ENCODE data around the gene KCNA3. TPM values are rescaled to one million over a fixed set of nuclear protein-coding genes. Genes with fewer than 3 reads are reported as not detected.

Gene KCNA3
- total and polyA plus RNA-seq, 2 of the 8 experiments (the other 6 are each of a cell fraction or from before 2014, with no cell fraction given): 0.95 to 1.1 TPM

- no peak for DNase-seq (ENCODE audit: low read depth in 1 of 2, low spot score in 2 of 2)
- Histone ChIP-seq H4K8ac (ENCODE audit: extremely low read depth, insufficient read depth, low read length) (no peak overlapping the region), H2BK20ac (ENCODE audit: low read length) (no peak overlapping the region), H3K36me3 (ENCODE audit: control insufficient read depth in 2 of 4, insufficient read depth in 4 of 4, low read length in 3 of 4) (no peaks in the 10 kb centered on the region), H3K9ac (replicated peaks in 1 of 4; ENCODE audit: extremely low read depth in 1 of 4, low read depth in 3 of 4, low read length in 3 of 4) (no peak overlapping the region), H3K4me2 (ENCODE audit: insufficient read depth in 1 of 2, low read depth in 2 of 2, low read length in 2 of 2) (no peak overlapping the region), H2AFZ (ENCODE audit: low read length) (no peak overlapping the region), H3K4me1 (replicated peaks in 1 of 4; ENCODE audit: control insufficient read depth in 3 of 4, insufficient read depth in 4 of 4, low read length in 3 of 4) (no peaks in the 10 kb centered on the region), H3K9me3 (ENCODE audit: insufficient read depth in 2 of 2, low read depth in 1 of 2, low read length in 1 of 2) (no peaks in the 10 kb centered on the region), H2BK5ac (ENCODE audit: low read depth, low read length) (no peak overlapping the region), H3K79me1 (ENCODE audit: low read depth, low read length) (no peaks in the 10 kb centered on the region), H3K56ac (replicated peaks; ENCODE audit: insufficient read length, low read depth, low read length) (no peak overlapping the region), H2BK12ac (ENCODE audit: low read depth, low read length) (no peak overlapping the region), H3K27me3 (replicated peaks in 1 of 4; ENCODE audit: control insufficient read depth in 3 of 4, extremely low read depth in 1 of 4, insufficient read depth in 3 of 4, low read length in 3 of 4) (no peaks in the 10 kb centered on the region), H3K4me3 (ENCODE audit: extremely low read depth in 1 of 4, insufficient read depth in 2 of 4, low read depth in 3 of 4, low read length in 4 of 4) (no peak overlapping the region), H4K91ac (replicated peaks; ENCODE audit: insufficient read length, low read length) (no peak overlapping the region), H3K4ac (replicated peaks; ENCODE audit: insufficient read length, low read depth, low read length) (no peak overlapping the region), H3K23me2 (ENCODE audit: low read depth, low read length) (no peaks in the 10 kb centered on the region), H2BK120ac (replicated peaks; ENCODE audit: low read depth, low read length) (no peak overlapping the region), H2AK5ac (ENCODE audit: low read depth, low read length) (no peak overlapping the region), H3K18ac (ENCODE audit: extremely low read depth, low read length) (no peak overlapping the region), H4K5ac (ENCODE audit: insufficient read length, low read depth, low read length) (no peak overlapping the region), H3K14ac (ENCODE audit: insufficient read length) (no peak overlapping the region), H2BK15ac (ENCODE audit: low read length) (no peak overlapping the region), H4K20me1 (replicated peaks in 1 of 2; ENCODE audit: control insufficient read depth in 1 of 2, insufficient read depth in 2 of 2, low read length in 2 of 2) (no peaks in the 10 kb centered on the region), H3K23ac (ENCODE audit: insufficient read length) (no peak overlapping the region), H3K79me2 (ENCODE audit: control insufficient read depth in 1 of 2, insufficient read depth in 2 of 2, low read length in 2 of 2) (no peaks in the 10 kb centered on the region), H3K27ac (ENCODE audit: low read depth, low read length) (no peak overlapping the region)
- no peak for FAIRE-seq
- ChIA-PET POLR2A (ENCODE audit: partially characterized antibody) (no interaction called here), CTCF (ENCODE audit: partially characterized antibody) (no interaction called here)
- WGBS, 2 experiments (ENCODE audit: extremely low coverage in 1 of 2, insufficient coverage in 1 of 2, insufficient read length in 1 of 2, insufficient replicate concordance in 2 of 2, low coverage in 1 of 2, low lambda C conversion rate in 2 of 2, missing lambda C conversion rate in 1 of 2): 89% methylated on average over 4 of the region's 4 CpGs; no CpG with 5 or more reads in 1 of the 2 experiments
- no peak for TF ChIP-seq ATF2 (IDR thresholded peaks at IDR 0.05; ENCODE audit: low read length)
- no peak for TF ChIP-seq EZH2 (IDR thresholded peaks at IDR 0.05; ENCODE audit: low read depth, low read length, severe bottlenecking)
- no peak for TF ChIP-seq POU5F1 (IDR thresholded peaks at IDR 0.05; ENCODE audit: low read depth, low read length)
- TF ChIP-seq SUZ12 (IDR thresholded peaks at IDR 0.05; ENCODE audit: low read length): no peak
- TF ChIP-seq SP2 (IDR thresholded peaks at IDR 0.05; ENCODE audit: low read length): no peak
These were observed 22.9 kb upstream of the KCNA3 start for GRCh38 chr1:110697606-110698005.
